GM18951 (cell line): ENCODE data around the gene INO80.
"Not testable (repeated sequence)": the region's sequence is repeated elsewhere in the genome, so short reads cannot be mapped to it uniquely, and the experiment has no call there.

Experiments
- POLR2A ChIP-seq: IDR thresholded peaks from 4 replicates; pipeline ENCODE4 v1.6.1; 2011; ENCODE audit warnings: mild to moderate bottlenecking; ENCODE audit not compliant: insufficient read length, insufficient read depth; ENCODE audit errors: extremely low read depth
- in situ Hi-C: fragments of 300-500 bp; cut with MboI; formaldehyde crosslinking; loops from one replicate; pipeline ENCODE4 v1.12.0; 2022; ENCODE audit warnings: low sequenced_read_pairs, mixed read lengths, inconsistent platforms; ENCODE audit not compliant: unreplicated experiment

The INO80 gene

DNA sequence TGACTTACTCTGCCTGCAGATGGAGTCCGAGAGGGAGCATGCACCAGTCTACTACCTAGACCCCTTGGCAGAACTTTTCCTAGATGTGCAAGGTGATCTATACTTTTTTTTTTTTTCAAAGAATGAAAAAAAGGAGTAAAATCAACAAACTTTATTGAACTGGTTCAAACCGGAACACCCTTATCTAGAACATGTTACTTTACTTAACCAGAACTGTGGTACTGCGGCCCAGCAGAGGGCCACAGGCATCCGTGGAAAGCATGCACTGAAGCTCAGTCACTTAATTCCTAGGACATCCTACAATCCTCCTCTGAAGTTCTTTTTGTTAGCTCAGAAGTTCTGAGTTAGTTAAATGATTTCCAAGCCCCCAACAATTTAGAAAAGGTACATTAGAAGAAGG is 141.2 kb downstream of the INO80 start:
- no peak for TF ChIP-seq POLR2A
- in situ Hi-C loops, result no loop called here

GRCh38 chr15:40969363-40969762 is 146.7 kb downstream of the INO80 start:
- in situ Hi-C loops, result no loop called here
- TF ChIP-seq POLR2A, result no peak

DNA sequence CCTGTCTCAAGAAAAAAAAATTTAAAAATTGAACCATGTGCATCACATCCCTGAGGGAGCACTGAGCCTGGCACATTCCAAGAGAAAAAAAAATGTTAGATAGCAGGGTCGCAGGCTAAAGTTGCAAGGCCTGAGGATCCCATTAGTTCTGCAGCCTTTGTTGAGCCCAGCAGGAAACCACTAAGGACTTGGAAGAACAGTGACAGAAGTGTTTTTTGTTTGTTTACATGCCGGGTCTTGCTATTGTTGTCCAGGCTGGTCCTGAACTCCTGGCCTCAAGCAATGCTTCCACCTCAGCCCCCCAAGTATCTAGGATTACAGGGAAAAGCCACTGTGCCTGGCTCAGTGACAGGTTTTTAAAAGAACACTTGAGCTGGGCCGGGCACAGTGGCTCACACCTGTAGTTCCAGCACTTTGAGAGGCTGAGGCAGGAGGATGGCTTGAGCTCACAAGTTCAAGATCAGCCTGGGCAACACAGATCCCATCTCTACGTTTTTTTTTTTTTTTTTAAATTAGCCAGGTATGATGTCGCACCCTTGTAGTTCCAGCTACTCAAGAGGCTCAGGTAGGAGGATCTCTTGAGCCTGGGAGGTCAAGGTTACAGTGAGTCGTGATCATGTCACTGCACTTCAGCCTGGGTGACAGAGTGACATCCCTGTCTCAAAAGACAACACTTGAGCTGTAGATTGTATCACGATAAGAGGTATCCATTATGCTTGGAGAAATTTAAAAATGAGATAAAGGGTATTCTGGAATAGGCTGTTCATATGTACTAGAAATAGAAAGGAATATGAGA is 147.6 kb downstream of the INO80 start:
- in situ Hi-C loops, result no loop called here
- no peak for TF ChIP-seq POLR2A

- TF ChIP-seq POLR2A, result no peak
- in situ Hi-C loops, result no loop called here
Measured at GRCh38 chr15:40964634-40965033, 151.4 kb downstream of the INO80 start.

DNA sequence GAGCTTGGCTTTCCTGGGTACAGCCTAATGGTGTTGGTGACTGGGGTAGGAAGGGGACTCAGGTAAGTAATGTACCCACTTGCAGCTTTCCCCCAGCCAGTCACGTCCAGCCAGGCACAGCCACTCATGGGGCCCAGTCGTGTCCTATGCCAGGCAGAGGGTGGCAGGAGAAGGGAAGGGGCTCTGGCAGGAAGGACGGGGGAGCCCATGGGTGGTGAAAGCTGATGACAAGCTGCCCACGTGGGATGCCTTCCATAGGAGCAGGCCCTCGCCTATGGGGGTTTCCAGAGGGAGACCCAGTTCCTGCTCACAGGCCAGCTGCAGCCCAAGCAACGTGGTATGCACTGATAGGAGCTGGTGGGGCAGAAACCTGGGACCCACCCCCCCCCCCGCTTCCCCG is 152.1 kb downstream of the INO80 start:
- in situ Hi-C loops, result no loop called here
- TF ChIP-seq POLR2A, result no peak

- no peak for TF ChIP-seq POLR2A
- in situ Hi-C loops, result no loop called here
Measured at GRCh38 chr15:40963201-40963600, 152.9 kb downstream of the INO80 start.

DNA sequence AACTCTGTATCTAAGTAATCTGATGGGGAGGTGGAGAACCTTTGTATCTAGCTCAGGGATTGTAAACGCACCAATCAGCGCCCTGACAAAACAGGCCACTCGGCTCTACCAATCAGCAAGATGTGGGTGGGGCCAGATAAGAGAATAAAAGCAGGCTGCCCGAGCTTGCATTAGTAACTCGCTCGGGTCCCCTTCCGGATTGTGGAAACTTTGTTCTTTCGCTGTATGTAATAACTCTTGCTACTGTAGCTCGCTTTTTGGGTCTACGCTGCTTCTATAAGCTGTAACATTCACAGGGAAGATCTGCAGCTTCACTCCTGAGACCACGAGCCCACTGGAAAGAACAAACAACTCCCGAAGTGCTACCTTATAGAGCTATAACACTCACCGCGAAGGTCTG is 153.8 kb downstream of the INO80 start:
- in situ Hi-C loops, result not testable (repeated sequence)

GRCh38 chr15:40961740-40962139 is 154.3 kb downstream of the INO80 start:
- in situ Hi-C loops, result not testable (repeated sequence)

DNA sequence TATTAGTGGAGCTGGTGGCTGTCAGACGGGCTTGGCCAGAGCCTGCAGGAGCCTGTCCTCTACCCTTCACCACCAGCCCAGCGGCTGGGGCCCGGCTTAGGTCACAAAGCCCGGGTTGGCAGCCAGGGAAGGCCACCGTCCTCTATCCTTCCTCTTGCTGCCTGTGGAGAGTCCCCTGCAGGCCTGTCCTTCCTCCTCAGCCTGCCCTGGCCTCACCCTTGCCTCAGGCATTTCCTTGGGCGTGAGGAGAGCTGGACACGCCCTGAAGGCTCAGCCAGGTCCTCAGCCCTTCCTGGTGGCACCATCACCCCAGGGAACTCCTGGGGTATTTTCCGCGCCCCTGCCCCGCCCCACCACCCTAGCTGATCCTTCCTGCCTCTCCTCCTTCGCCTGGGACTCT is 155.2 kb downstream of the INO80 start:
- in situ Hi-C loops, result no loop called here
- TF ChIP-seq POLR2A, result no peak

DNA sequence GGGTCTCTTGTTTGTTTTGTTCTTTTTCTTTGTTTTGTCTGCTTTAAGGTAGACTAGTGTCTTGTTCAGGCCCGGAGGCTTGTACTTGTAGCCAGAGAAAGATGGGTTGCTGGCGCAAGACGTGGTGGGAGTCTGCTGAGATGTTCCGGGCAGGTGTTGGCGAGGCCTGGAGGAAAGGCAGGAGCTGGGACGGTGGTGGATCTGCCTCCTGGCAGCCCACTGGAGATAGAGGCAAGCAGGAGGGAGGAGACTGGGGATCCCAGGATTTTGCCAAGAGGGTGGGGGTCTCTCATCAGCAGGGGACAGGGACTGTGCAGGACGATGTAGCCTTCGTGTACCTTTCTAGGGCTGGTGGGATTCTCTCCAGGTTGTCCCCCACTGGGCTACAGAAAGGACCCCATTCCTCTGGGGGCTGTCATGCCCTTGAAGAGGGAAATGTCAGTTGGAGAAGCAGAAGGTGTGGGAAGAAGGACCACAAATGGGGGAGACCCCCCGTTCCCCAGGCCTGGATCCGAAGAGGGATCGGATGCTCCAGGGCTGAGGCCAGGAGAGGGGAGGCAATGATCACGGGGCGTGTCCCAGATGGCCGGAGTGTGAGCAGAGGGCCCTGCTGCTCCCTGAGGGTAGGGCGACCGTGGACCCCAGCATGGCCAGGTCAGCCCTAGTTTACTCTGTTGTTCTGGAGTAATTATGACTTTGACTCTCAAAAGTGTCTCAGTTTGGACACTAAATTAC is 155.8 kb downstream of the INO80 start:
- in situ Hi-C loops, result no loop called here
- no peak for TF ChIP-seq POLR2A

- in situ Hi-C loops, result no loop called here
- no peak for TF ChIP-seq POLR2A
Measured at GRCh38 chr15:40959331-40960141, 156.5 kb downstream of the INO80 start.

DNA sequence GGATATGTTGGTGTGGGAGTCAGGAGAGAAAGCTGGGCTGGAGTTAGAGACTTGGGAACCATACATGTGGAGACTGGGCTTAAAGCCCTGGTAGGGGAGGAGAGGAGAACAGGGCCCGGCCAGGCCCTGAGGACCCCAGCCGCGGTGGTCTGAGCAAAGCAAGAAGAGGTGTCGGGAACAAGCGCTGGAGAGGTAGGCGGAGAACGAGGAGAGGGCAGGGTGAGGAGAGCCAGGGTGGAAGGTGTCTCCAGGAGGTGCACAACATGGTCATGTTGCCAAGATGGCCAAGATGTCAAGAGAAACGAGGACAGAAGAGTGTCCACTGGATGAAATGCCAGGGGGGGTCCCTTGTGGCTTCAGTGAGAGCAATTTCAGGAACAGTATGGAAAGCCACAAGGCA is 157.4 kb downstream of the INO80 start:
- in situ Hi-C loops, result no loop called here

GRCh38 chr15:40958146-40958545 is 157.9 kb downstream of the INO80 start:
- in situ Hi-C loops, result no loop called here
- no peak for TF ChIP-seq POLR2A

More for the DNA sequence above, 157.4 kb downstream of the INO80 start:
- TF ChIP-seq POLR2A, result no peak

- in situ Hi-C loops, result no loop called here
- TF ChIP-seq POLR2A, result no peak
Measured at GRCh38 chr15:40957581-40958051, 158.5 kb downstream of the INO80 start.
